ENCODE data around the gene ACAP3. TPM values are rescaled to one million over a fixed set of nuclear protein-coding genes. Genes with fewer than 3 reads are reported as not detected.

The ACAP3 gene
- total RNA-seq, 1 experiment from 2014 or later: 30.7 TPM

- TF ChIP-seq TCF7L2 (IDR thresholded peaks at IDR 0.05; ENCODE audit: low read depth, low read length) (no peak), POLR2AphosphoS5 (IDR thresholded peaks at IDR 0.05; ENCODE audit: low read depth, low read length) (no peak), CTCF (IDR thresholded peaks at IDR 0.05) (no peak), SIN3A (IDR thresholded peaks at IDR 0.05; ENCODE audit: borderline replicate concordance, insufficient read depth, low read depth, low read length) (no peak), REST (IDR thresholded peaks at IDR 0.05; ENCODE audit: insufficient read depth in 1 of 2, low read depth in 2 of 2, low read length in 1 of 2) (no peak)
- intact Hi-C loops (cut with micrococcal nuclease; ENCODE audit: unreplicated experiment) (no loop called here), in situ Hi-C loops (cut with HindIII; ENCODE audit: low pct_unique_long_range_greater_than_20kb, low sequenced_read_pairs) (no loop called here)
- BruUV-seq (replicated peaks): no TSS peak
- DNase-seq (ENCODE audit: low read depth, low spot score) (no peak), ATAC-seq (no peak)
- ChIA-PET POLR2A (no interaction called here), CTCF (no interaction called here)
- Histone ChIP-seq H3K27me3 (ENCODE audit: control insufficient read depth, insufficient read depth, low read length) (no peaks in the 10 kb centered on the region), H3K4me3 (ENCODE audit: low read depth in 2 of 2, low read length in 2 of 2) (no peak overlapping the region), H3K9me3 (ENCODE audit: control insufficient read depth, insufficient read depth, low read depth, low read length) (no peaks in the 10 kb centered on the region), H3K36me3 (ENCODE audit: control insufficient read depth, insufficient read depth, low read length) (no peaks in the 10 kb centered on the region; the same call in none of the 2 replicates), H3K27ac (ENCODE audit: low read length) (no peak overlapping the region), H3K4me1 (ENCODE audit: control insufficient read depth, insufficient read depth, low read length) (peaks cover 47% of the 10 kb centered on the region)
These were observed 13.7 kb upstream of the ACAP3 start for GRCh38 chr1:1321477-1321876.

GRCh38 chr1:1320666-1321448 is 13.1 kb upstream of the ACAP3 start:
- ChIA-PET POLR2A (no interaction called here), CTCF (no interaction called here)
- Histone ChIP-seq H3K4me1 (ENCODE audit: control insufficient read depth, insufficient read depth, low read length) (peaks cover 42% of the 10 kb centered on the region), H3K27me3 (ENCODE audit: control insufficient read depth, insufficient read depth, low read length) (no peaks in the 10 kb centered on the region), H3K36me3 (ENCODE audit: control insufficient read depth, insufficient read depth, low read length) (no peaks in the 10 kb centered on the region; the same call in none of the 2 replicates), H3K9me3 (ENCODE audit: control insufficient read depth, insufficient read depth, low read depth, low read length) (no peaks in the 10 kb centered on the region), H3K4me3 (ENCODE audit: low read depth in 2 of 2, low read length in 2 of 2) (no peak overlapping the region), H3K27ac (ENCODE audit: low read length) (no peak overlapping the region)
- BruUV-seq (replicated peaks): no TSS peak
- intact Hi-C loops (cut with micrococcal nuclease; ENCODE audit: unreplicated experiment) (no loop called here), in situ Hi-C loops (cut with HindIII; ENCODE audit: low pct_unique_long_range_greater_than_20kb, low sequenced_read_pairs) (no loop called here)
- TF ChIP-seq CTCF (IDR thresholded peaks at IDR 0.05): no peak
- TF ChIP-seq TCF7L2 (IDR thresholded peaks at IDR 0.05; ENCODE audit: low read depth, low read length): no peak
- no peak for TF ChIP-seq SIN3A (IDR thresholded peaks at IDR 0.05; ENCODE audit: borderline replicate concordance, insufficient read depth, low read depth, low read length)
- TF ChIP-seq POLR2AphosphoS5 (IDR thresholded peaks at IDR 0.05; ENCODE audit: low read depth, low read length): no peak
- no peak for DNase-seq (ENCODE audit: low read depth, low spot score)
- ATAC-seq: no peak

Data from Panc1 (cell line).